ENCODE data around the gene SEMA3F.

SEMA3F gene

DNA sequence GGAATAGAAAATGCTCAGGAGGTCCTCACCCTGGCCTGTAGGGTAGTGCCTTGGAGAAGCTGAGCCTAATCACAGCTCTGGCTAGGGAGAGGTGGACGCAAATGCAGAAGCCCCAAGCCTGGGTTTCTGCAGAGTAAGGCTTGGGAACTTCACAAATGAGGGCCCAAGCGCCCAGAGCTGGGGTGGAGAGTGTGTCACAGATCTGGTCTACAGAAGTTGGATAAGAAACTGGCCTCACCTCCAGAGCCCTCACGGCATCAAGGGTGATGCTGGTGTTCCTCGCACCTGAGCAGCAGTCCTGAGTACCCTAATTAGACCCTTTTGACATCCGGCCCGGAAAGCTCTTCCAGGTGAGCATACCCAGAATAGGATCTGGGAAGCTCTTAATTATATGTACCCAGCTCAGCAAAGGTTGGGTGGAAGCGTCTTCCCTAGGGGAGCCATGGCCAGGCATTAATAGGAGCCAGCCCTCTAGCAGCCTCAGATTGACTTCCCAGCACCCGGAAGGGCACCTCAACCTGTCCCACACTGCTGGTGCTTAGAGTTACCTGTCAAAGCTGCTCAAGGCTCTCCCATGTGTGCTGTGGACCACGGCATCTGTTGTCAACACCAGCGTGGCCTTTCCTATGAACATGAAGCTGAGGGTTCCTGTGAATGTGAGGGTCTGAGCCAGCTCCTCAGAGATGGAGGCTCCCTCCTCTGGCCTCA, 34.6 kb upstream of the SEMA3F start:
- H3K9me3 ChIP-seq (ENCODE audit: control extremely low read depth in 1 of 5, control insufficient read depth in 4 of 5, insufficient read depth in 2 of 5, low read depth in 1 of 5, low read length in 4 of 5) = no peaks in the 10 kb centered on the region
- H3K4me3 ChIP-seq (ENCODE audit: control insufficient read depth in 1 of 7, extremely low read depth in 1 of 7, insufficient read depth in 4 of 7, low read depth in 2 of 7, low read length in 6 of 7) = no peak overlapping the region
- peaks cover 12 to 55% (median 44%) of the 10 kb centered on the region in 4 experiments for H3K36me3 ChIP-seq (ENCODE audit: control insufficient read depth in 4 of 4, insufficient read depth in 4 of 4, low read length in 3 of 4)
- DNase-seq = no peak
- H3K27ac ChIP-seq (ENCODE audit: insufficient read depth in 1 of 2, low read depth in 1 of 2, low read length in 2 of 2, poor library complexity in 1 of 2, severe bottlenecking in 2 of 2) = no peak overlapping the region
- 95% methylated on average over 9 of the region's 10 CpGs for WGBS (ENCODE audit: insufficient coverage)
- H3K4me1 ChIP-seq (ENCODE audit: control extremely low read depth in 1 of 4, control insufficient read depth in 4 of 4, insufficient read depth in 4 of 4, low read length in 3 of 4) = peaks cover 0 to 6% (median 2%) of the 10 kb centered on the region in 4 experiments
- ChIA-PET CTCF (interaction anchor here (0.6 to 8.4 kb wide), 21 partner anchors 8 to 144 kb away, joined by 3 to 194 read pairs (median 7); partner anchors contain the start of gene GNAT1), POLR2A (interaction anchor here (0.7 to 1.3 kb wide), 4 partner anchors 20 to 69 kb away, joined by 3 to 5 read pairs (median 3); no protein-coding TSS in a partner anchor)
- H3K27me3 ChIP-seq (replicated peaks in 2 of 5; ENCODE audit: control insufficient read depth in 4 of 5, insufficient read depth in 5 of 5, low read length in 4 of 5) = no peaks in the 10 kb centered on the region

DNA sequence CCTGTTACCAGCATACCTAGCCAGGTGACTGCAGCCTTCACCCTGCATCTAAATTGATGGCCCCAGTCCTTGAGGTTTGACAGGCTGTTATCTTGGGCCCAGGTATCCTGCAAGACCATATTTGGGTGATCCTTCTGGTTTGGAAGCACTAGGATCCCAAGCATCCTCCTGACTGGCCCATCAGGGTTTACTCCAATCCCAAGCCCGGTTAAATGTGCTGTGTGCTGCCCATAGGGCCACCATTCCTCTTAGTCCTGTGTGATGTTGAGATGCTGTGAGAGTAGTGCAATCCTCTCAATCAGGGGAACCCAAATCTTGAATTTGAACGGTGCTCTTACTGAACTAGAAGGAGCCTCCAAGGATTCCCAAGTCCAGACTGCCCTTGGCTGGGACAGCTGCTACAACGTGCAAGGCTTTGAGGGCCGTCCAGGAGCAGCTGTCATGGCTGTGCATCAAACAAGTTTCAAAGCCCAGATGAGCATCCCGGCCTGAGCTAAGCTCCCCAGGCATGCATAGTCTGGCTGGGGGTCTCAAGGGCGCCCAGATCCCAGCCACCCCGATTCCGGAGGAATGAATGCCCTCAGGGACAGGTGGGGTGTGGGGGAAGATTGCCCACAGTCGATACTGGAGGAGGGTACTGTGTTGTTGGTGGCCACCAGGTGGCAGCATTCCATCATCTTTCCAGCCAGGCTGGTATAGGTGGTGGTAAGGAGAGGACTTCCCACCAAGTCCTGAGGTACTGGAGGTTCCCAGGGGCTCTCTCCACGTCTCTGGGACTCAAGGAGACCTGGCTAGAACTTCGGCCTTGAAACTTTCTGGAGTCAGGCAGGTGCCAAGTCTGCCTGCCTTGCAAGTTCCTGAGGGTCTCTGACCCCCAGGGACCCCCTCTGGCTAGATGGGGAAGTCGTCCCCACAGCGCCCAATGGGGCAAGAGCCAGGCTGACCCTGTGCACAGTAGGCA, 33.8 kb upstream of the SEMA3F start:
- Histone ChIP-seq H3K27me3 (replicated peaks in 2 of 5; ENCODE audit: control insufficient read depth in 4 of 5, insufficient read depth in 5 of 5, low read length in 4 of 5) (no peaks in the 10 kb centered on the region), H3K4me3 (ENCODE audit: control insufficient read depth in 1 of 7, extremely low read depth in 1 of 7, insufficient read depth in 4 of 7, low read depth in 2 of 7, low read length in 6 of 7) (no peak overlapping the region), H3K27ac (ENCODE audit: insufficient read depth in 1 of 2, low read depth in 1 of 2, low read length in 2 of 2, poor library complexity in 1 of 2, severe bottlenecking in 2 of 2) (no peak overlapping the region), H3K9me3 (ENCODE audit: control extremely low read depth in 1 of 5, control insufficient read depth in 4 of 5, insufficient read depth in 2 of 5, low read depth in 1 of 5, low read length in 4 of 5) (no peaks in the 10 kb centered on the region), H3K4me1 (ENCODE audit: control extremely low read depth in 1 of 4, control insufficient read depth in 4 of 4, insufficient read depth in 4 of 4, low read length in 3 of 4) (peaks cover 0 to 6% (median 2%) of the 10 kb centered on the region in 4 experiments), H3K36me3 (ENCODE audit: control insufficient read depth in 4 of 4, insufficient read depth in 4 of 4, low read length in 3 of 4) (peaks cover 7 to 46% (median 36%) of the 10 kb centered on the region in 4 experiments)
- DNase-seq = peak; percentile 75 to 90 (median 84)
- ChIA-PET POLR2A (interaction anchor here (1.1 to 1.3 kb wide), 2 partner anchors 10 to 29 kb away, joined by 3 read pairs; no protein-coding TSS in a partner anchor), CTCF (interaction anchor here (0.6 to 8.4 kb wide), 20 partner anchors 9 to 125 kb away, joined by 3 to 194 read pairs (median 7); partner anchors contain the start of gene GNAT1)
- WGBS (ENCODE audit: insufficient coverage) = 55% methylated on average over 11 of the region's 13 CpGs

DNA sequence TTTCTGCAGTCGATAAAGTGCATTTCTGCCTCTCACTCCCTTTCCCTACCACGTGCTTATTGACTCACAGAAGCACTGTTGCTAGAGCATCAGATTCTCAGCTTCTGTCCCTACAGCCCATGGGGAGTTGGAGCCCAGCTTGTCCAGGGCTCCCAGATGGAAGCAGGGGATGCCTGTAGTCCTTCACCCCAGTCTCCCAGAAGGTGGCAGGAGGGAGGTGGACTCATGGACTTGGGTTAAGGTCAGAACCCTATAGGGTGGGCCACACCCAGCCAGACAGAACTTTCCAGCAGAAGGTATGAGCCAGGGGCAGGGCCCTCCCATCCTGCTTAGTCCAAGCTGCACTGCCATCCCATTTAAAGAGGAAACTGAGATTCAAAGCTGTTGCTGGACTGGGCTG, 33.1 kb upstream of the SEMA3F start:
- H3K36me3 ChIP-seq (ENCODE audit: control insufficient read depth in 4 of 4, insufficient read depth in 4 of 4, low read length in 3 of 4) = peaks cover 5 to 39% (median 29%) of the 10 kb centered on the region in 4 experiments
- 74% methylated on average over 2 of the region's 2 CpGs for WGBS (ENCODE audit: insufficient coverage)
- POLR2A ChIA-PET = interaction anchor here (1.3 kb wide), 1 partner anchor 9 kb away, joined by 3 read pairs; no protein-coding TSS in a partner anchor

DNA sequence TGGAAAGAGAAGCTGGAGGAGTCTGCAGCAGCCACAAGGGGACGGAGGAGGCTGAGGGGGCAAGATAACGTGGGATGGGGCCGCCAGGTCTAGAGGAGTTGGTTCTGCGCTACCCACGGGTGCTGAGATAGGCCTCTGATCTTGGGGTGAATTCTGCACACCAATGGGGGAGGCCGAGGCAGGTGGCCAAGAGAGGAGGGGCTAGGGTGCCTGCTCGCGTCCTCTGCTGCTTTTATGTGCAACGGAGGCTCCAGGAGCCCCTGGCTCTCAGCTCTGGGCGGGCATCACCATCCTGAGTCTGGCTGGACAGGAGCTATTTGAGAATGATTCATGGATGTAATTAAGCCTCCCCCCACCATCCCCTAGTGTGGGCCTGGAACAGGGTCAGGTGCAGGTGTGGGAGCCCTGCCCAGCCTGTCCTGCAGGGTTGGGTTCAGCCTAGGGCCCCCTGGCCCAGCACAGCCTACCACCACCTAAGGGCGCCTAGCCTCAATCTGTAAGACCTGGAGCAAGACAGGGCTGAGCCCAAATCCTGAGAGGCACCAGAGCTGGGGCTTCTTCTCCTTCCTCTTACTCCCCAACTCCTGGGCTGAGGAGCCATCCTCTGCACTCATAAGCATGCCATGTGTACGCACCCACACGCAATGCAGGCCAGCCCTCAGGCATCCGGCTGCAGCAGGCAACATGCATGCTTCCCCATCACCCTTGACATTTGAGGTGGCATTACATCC, 32.3 kb upstream of the SEMA3F start:
- H3K4me1 ChIP-seq (ENCODE audit: control extremely low read depth in 1 of 4, control insufficient read depth in 4 of 4, insufficient read depth in 4 of 4, low read length in 3 of 4) = peaks cover 0 to 6% (median 2%) of the 10 kb centered on the region in 4 experiments
- WGBS (ENCODE audit: insufficient coverage) = 89% methylated on average over 14 of the region's 14 CpGs
- H3K4me3 ChIP-seq (ENCODE audit: control insufficient read depth in 1 of 7, extremely low read depth in 1 of 7, insufficient read depth in 4 of 7, low read depth in 2 of 7, low read length in 6 of 7) = no peak overlapping the region
- no peak for DNase-seq
- peaks cover 2 to 32% (median 23%) of the 10 kb centered on the region in 4 experiments for H3K36me3 ChIP-seq (ENCODE audit: control insufficient read depth in 4 of 4, insufficient read depth in 4 of 4, low read length in 3 of 4)
- ChIA-PET CTCF (interaction anchor here (0.9 to 8.4 kb wide), 16 partner anchors 10 to 201 kb away, joined by 3 to 194 read pairs (median 7); partner anchors contain the start of gene GNAT1), POLR2A (interaction anchor here (1.3 kb wide), 1 partner anchor 8 kb away, joined by 3 read pairs; no protein-coding TSS in a partner anchor)
- no peak overlapping the region for H3K27ac ChIP-seq (ENCODE audit: insufficient read depth in 1 of 2, low read depth in 1 of 2, low read length in 2 of 2, poor library complexity in 1 of 2, severe bottlenecking in 2 of 2)
- no peaks in the 10 kb centered on the region for H3K27me3 ChIP-seq (replicated peaks in 2 of 5; ENCODE audit: control insufficient read depth in 4 of 5, insufficient read depth in 5 of 5, low read length in 4 of 5)
- H3K9me3 ChIP-seq (ENCODE audit: control extremely low read depth in 1 of 5, control insufficient read depth in 4 of 5, insufficient read depth in 2 of 5, low read depth in 1 of 5, low read length in 4 of 5) = no peaks in the 10 kb centered on the region

More for the DNA sequence above, 33.1 kb upstream of the SEMA3F start:
- CTCF ChIA-PET = interaction anchor here (0.9 to 8.4 kb wide), 14 partner anchors 10 to 202 kb away, joined by 3 to 194 read pairs (median 10); partner anchors contain the start of gene GNAT1
- Histone ChIP-seq H3K4me1 (ENCODE audit: control extremely low read depth in 1 of 4, control insufficient read depth in 4 of 4, insufficient read depth in 4 of 4, low read length in 3 of 4) (peaks cover 0 to 6% (median 2%) of the 10 kb centered on the region in 4 experiments), H3K9me3 (ENCODE audit: control extremely low read depth in 1 of 5, control insufficient read depth in 4 of 5, insufficient read depth in 2 of 5, low read depth in 1 of 5, low read length in 4 of 5) (no peaks in the 10 kb centered on the region), H3K4me3 (ENCODE audit: control insufficient read depth in 1 of 7, extremely low read depth in 1 of 7, insufficient read depth in 4 of 7, low read depth in 2 of 7, low read length in 6 of 7) (no peak overlapping the region), H3K27ac (ENCODE audit: insufficient read depth in 1 of 2, low read depth in 1 of 2, low read length in 2 of 2, poor library complexity in 1 of 2, severe bottlenecking in 2 of 2) (no peak overlapping the region), H3K27me3 (replicated peaks in 2 of 5; ENCODE audit: control insufficient read depth in 4 of 5, insufficient read depth in 5 of 5, low read length in 4 of 5) (no peaks in the 10 kb centered on the region)
- no peak for DNase-seq

DNA sequence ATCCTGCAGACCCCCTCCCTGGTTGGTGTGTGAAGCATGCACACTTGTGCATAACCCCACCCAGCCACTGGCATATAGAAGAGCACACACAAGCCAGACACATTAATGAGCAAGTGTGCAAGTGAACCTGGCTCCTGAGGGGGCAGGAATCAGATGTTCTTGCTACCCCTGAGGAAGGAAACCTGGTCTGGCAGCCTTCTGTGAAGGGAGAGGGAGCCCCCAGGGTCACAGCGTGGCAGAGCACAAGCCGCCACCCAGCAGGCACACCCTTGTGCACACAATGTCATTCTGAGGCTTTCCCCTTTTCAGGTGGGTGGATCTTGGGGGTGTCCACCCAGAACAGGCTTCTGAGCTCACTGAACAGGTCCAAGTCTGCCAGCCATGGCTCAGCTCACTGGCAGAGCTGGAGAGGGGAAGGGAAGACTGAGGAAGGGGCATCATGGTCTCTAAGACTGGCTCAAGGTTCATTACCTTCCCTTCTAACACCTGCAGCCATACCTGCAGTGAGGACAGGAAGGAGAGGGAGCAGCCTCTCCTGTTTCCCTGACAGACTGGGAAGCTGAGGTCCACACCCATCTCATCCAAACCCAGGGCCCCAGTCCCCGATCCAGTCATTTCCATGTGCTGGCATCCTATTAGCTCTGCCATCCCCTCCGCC, 31.6 kb upstream of the SEMA3F start:
- Histone ChIP-seq H3K4me1 (ENCODE audit: control extremely low read depth in 1 of 4, control insufficient read depth in 4 of 4, insufficient read depth in 4 of 4, low read length in 3 of 4) (peaks cover 0 to 6% (median 2%) of the 10 kb centered on the region in 4 experiments), H3K4me3 (ENCODE audit: control insufficient read depth in 1 of 7, extremely low read depth in 1 of 7, insufficient read depth in 4 of 7, low read depth in 2 of 7, low read length in 6 of 7) (no peak overlapping the region), H3K27ac (ENCODE audit: insufficient read depth in 1 of 2, low read depth in 1 of 2, low read length in 2 of 2, poor library complexity in 1 of 2, severe bottlenecking in 2 of 2) (no peak overlapping the region), H3K27me3 (replicated peaks in 2 of 5; ENCODE audit: control insufficient read depth in 4 of 5, insufficient read depth in 5 of 5, low read length in 4 of 5) (no peaks in the 10 kb centered on the region), H3K9me3 (ENCODE audit: control extremely low read depth in 1 of 5, control insufficient read depth in 4 of 5, insufficient read depth in 2 of 5, low read depth in 1 of 5, low read length in 4 of 5) (no peaks in the 10 kb centered on the region), H3K36me3 (ENCODE audit: control insufficient read depth in 4 of 4, insufficient read depth in 4 of 4, low read length in 3 of 4) (peaks cover 1 to 25% (median 16%) of the 10 kb centered on the region in 4 experiments)
- peak in 1 of 3 donors; percentile 19 for DNase-seq
- WGBS (ENCODE audit: insufficient coverage) = 100% methylated on average over 2 of the region's 4 CpGs
- POLR2A ChIA-PET = no interaction called here
- CTCF ChIA-PET = interaction anchor here (0.9 to 8.4 kb wide), 11 partner anchors 11 to 201 kb away, joined by 3 to 194 read pairs (median 12); partner anchors contain the start of gene GNAT1

Data from common myeloid progenitor, CD34-positive (primary cell).